Natural killer cell (primary cell): ENCODE results near the gene SEMG1. TPM values are rescaled to one million over a fixed set of nuclear protein-coding genes. Genes with fewer than 3 reads are reported as not detected.

ENCODE experiments used
- ATAC-seq, 3 donors: fragments of 150-1000 bp in 2 of 3; fragments of 200-7000 bp in 1 of 3; cut with Tn5 transposase; 1 replicate in 1 of 3; 2 replicates in 2 of 3; pipeline ENCODE4 v1.10.0; 2021; ENCODE audit warnings: mild to moderate bottlenecking in 2 of 3, moderate library complexity in 2 of 3
- DNase-seq, 2 donors: peaks; one replicate each; pipeline versions ENCODE4 v3.0.0 to v3.0.0-alpha.2; 2013 to 2021; ENCODE audit warnings: mixed read lengths in 1 of 2
- H3K27ac ChIP-seq: one replicate; pipeline ENCODE4 v1.5.1; 2013; ENCODE audit warnings: mild to moderate bottlenecking, low read length
- H3K27me3 ChIP-seq: one replicate; pipeline ENCODE4 v1.6.1; 2013; ENCODE audit warnings: low read length; ENCODE audit not compliant: control insufficient read depth, insufficient read depth
- H3K36me3 ChIP-seq: one replicate; pipeline ENCODE4 v1.6.1; 2013; ENCODE audit warnings: low read length; ENCODE audit not compliant: control insufficient read depth, insufficient read depth
- H3K4me1 ChIP-seq: one replicate; pipeline ENCODE4 v1.6.1; 2013; ENCODE audit warnings: low read length; ENCODE audit not compliant: control insufficient read depth, insufficient read depth
- H3K4me3 ChIP-seq: one replicate; pipeline ENCODE4 v1.5.1; 2013; ENCODE audit warnings: low read length
- H3K9me3 ChIP-seq: one replicate; pipeline ENCODE4 v1.6.1; 2013; ENCODE audit warnings: low read length; ENCODE audit not compliant: control insufficient read depth, insufficient read depth
- H3K27ac Mint-ChIP-seq, 2 donors: one replicate each; pipeline ENCODE4 v1.8.0; 2022; ENCODE audit warnings: mild to moderate bottlenecking in 2 of 2, mixed read lengths in 2 of 2, moderate library complexity in 1 of 2
- H3K27me3 Mint-ChIP-seq, 2 donors: one replicate each; pipeline ENCODE4 v1.8.0; 2022; ENCODE audit warnings: low read depth in 2 of 2, mixed read lengths in 2 of 2
- H3K36me3 Mint-ChIP-seq: one replicate; pipeline ENCODE4 v1.8.0; 2022; ENCODE audit warnings: mixed read lengths
- H3K4me1 Mint-ChIP-seq, 2 donors: one replicate each; pipeline ENCODE4 v1.8.0; 2022; ENCODE audit warnings: mixed read lengths in 2 of 2
- H3K4me3 Mint-ChIP-seq: one replicate; pipeline ENCODE4 v1.8.0; 2022; ENCODE audit warnings: mild to moderate bottlenecking, moderate library complexity, mixed read lengths
- H3K9me3 Mint-ChIP-seq, 2 donors: one replicate each; pipeline ENCODE4 v1.8.0; 2022; ENCODE audit warnings: mixed read lengths in 2 of 2
- CTCF ChIP-seq: fragments of 200-600 bp; IDR thresholded peaks from one replicate; pipeline ENCODE4 v1.8.0; 2022; ENCODE audit warnings: antibody characterized with exemption
- WGBS: methylation state at CpG from one replicate; pipeline ENCODE4 v1.1.7; 2013; ENCODE audit warnings: missing lambda C conversion rate; ENCODE audit not compliant: insufficient coverage; 5-methylcytosine and 5-hydroxymethylcytosine counted together
- intact Hi-C: fragments of 100-400 bp; cut with micrococcal nuclease; formaldehyde crosslinking; loops from one replicate; pipeline ENCODE4 v1.14.2; 2022
- total RNA-seq, 4 donors: library from RNA; stranded (reverse); fragments of 120-200 nt in 1 of 4; gene quantifications; one replicate each; pipeline versions ENCODE4 v1.2.3 to v1.2.4, GENCODE V29; 2013 to 2022

The SEMG1 gene
- total RNA-seq, 3 donors from 2014 or later (not counting 1 experiment from before 2014, with no cell fraction given): not detected

- no peak for TF ChIP-seq CTCF
- intact Hi-C loops: no loop called here
Measured at GRCh38 chr20:45258259-45258658, 51.4 kb downstream of the SEMG1 start.

GRCh38 chr20:45258664-45259063 is 51.8 kb downstream of the SEMG1 start:
- H3K4me1 Mint-ChIP-seq: no peaks in the 10 kb centered on the region
- H3K4me3 Mint-ChIP-seq: no peak overlapping the region
- H3K36me3 ChIP-seq: no peaks in the 10 kb centered on the region
- H3K27ac ChIP-seq: no peak overlapping the region
- no peak for TF ChIP-seq CTCF
- no peaks in the 10 kb centered on the region for H3K36me3 Mint-ChIP-seq
- 39% methylated on average over 2 of the region's 2 CpGs for whole genome bisulfite sequencing
- no peaks in the 10 kb centered on the region for H3K9me3 ChIP-seq
- no peaks in the 10 kb centered on the region for H3K9me3 Mint-ChIP-seq
- H3K27ac Mint-ChIP-seq: no peak overlapping the region
- no peak for ATAC-seq
- peaks cover 18 to 35% of the 10 kb centered on the region in 2 donors for H3K27me3 Mint-ChIP-seq
- peaks cover 6% of the 10 kb centered on the region for H3K27me3 ChIP-seq
- DNase-seq: no peak
- H3K4me1 ChIP-seq: no peaks in the 10 kb centered on the region
- no peak overlapping the region for H3K4me3 ChIP-seq
- intact Hi-C loops: no loop called here

More at GRCh38 chr20:45258259-45258658, 51.4 kb downstream of the SEMG1 start:
- no peak overlapping the region for H3K27ac ChIP-seq
- no peaks in the 10 kb centered on the region for H3K36me3 Mint-ChIP-seq
- no peak overlapping the region for H3K4me3 ChIP-seq
- H3K4me1 ChIP-seq: no peaks in the 10 kb centered on the region
- ATAC-seq: no peak
- DNase-seq: no peak
- peaks cover 6% of the 10 kb centered on the region for H3K27me3 ChIP-seq
- no peak overlapping the region for H3K27ac Mint-ChIP-seq
- WGBS: 90% methylated on average over 3 of the region's 3 CpGs
- no peaks in the 10 kb centered on the region for H3K9me3 Mint-ChIP-seq
- no peaks in the 10 kb centered on the region for H3K9me3 ChIP-seq
- peaks cover 19 to 39% of the 10 kb centered on the region in 2 donors for H3K27me3 Mint-ChIP-seq
- no peaks in the 10 kb centered on the region for H3K4me1 Mint-ChIP-seq
- H3K36me3 ChIP-seq: no peaks in the 10 kb centered on the region
- no peak overlapping the region for H3K4me3 Mint-ChIP-seq

Other genes starting within 250 kb of the SEMG1 start
- 1 to 10 TPM; 8.5 to 9.2 (median 8.8) TPM for gene TOMM34, start 246.6 kb upstream of the SEMG1 start, total RNA-seq
- gene STK4, start 240.5 kb upstream of the SEMG1 start, total RNA-seq: 100 to 1,000 TPM; 351 to 394 (median 366) TPM
- gene KCNS1, start 105.9 kb upstream of the SEMG1 start, total RNA-seq: not detected
- not detected for gene WFDC5, start 91.9 kb upstream of the SEMG1 start, total RNA-seq
- gene WFDC12, start 82.6 kb upstream of the SEMG1 start, total RNA-seq: not detected
- gene PI3, start 32.1 kb upstream of the SEMG1 start, total RNA-seq: 1 to 10 TPM in 1 of 3 donors, not detected in 2; 2.4 TPM
- gene SEMG2, start 14.3 kb downstream of the SEMG1 start, total RNA-seq: not detected
- gene SLPI, start 47.5 kb downstream of the SEMG1 start, total RNA-seq: under 1 TPM in 1 of 3 donors, not detected in 2; 0.90 TPM
- gene RBPJL, start 99.8 kb downstream of the SEMG1 start, total RNA-seq: not detected
- gene MATN4, start 101.3 kb downstream of the SEMG1 start, total RNA-seq: not detected
- 1 to 10 TPM in 2 of 3 donors, under 1 TPM in 1; 0.45 to 1.8 (median 1.5) TPM for gene SDC4, start 141.4 kb downstream of the SEMG1 start, total RNA-seq
- 10 to 100 TPM; 73.8 to 77.4 (median 74.0) TPM for gene SYS1, start 156.1 kb downstream of the SEMG1 start, total RNA-seq
- gene TP53TG5, start 171.3 kb downstream of the SEMG1 start, total RNA-seq: under 1 TPM in 1 of 3 donors, not detected in 2; 0.14 TPM
- gene DBNDD2, start 201.3 kb downstream of the SEMG1 start, total RNA-seq: 10 to 100 TPM; 13.0 to 14.7 (median 13.3) TPM
- 100 to 1,000 TPM; 173 to 190 (median 187) TPM for gene PIGT, start 209.1 kb downstream of the SEMG1 start, total RNA-seq